Testis (tissue), 3 donors: ENCODE measurements around the gene RSPH3. TPM values are rescaled to one million over a fixed set of nuclear protein-coding genes. Genes with fewer than 3 reads are reported as not detected.
"Not testable (repeated sequence)": the region's sequence is repeated elsewhere in the genome, so short reads cannot be mapped to it uniquely, and the experiment has no call there.

Experiments used
- DNase-seq: peaks from one replicate; pipeline ENCODE4 v3.0.0-alpha.2; 2019
- H3K27ac ChIP-seq, 2 donors: fragments of 200-600 bp; sonication (generic); one replicate each; pipeline ENCODE4 v1.5.1; 2019
- H3K27me3 ChIP-seq: fragments of 200-600 bp; sonication (generic); one replicate; pipeline ENCODE4 v1.5.1; 2019
- H3K36me3 ChIP-seq: fragments of 200-600 bp; sonication (generic); one replicate; pipeline ENCODE4 v1.5.1; 2017; ENCODE audit warnings: low read depth; ENCODE audit errors: missing control alignments
- H3K4me1 ChIP-seq: fragments of 200-600 bp; sonication (generic); one replicate; pipeline ENCODE4 v1.5.1; 2019
- H3K4me3 ChIP-seq, 2 donors: fragments of 200-600 bp; sonication (generic); one replicate each; pipeline ENCODE4 v1.5.1; 2017 to 2019
- H3K9me3 ChIP-seq: fragments of 200-600 bp; sonication (generic); one replicate; pipeline ENCODE4 v1.5.1; 2017
- CTCF ChIP-seq, 3 experiments: fragments of 450-650 bp in 2 of 3; fragments of 200-600 bp in 1 of 3; sonication (generic) in 1 of 3; IDR thresholded peaks; one replicate each; pipeline ENCODE4 v1.5.1; 2016 to 2019; ENCODE audit warnings: antibody characterized with exemption in 3 of 3, mild to moderate bottlenecking in 2 of 3, moderate library complexity in 1 of 3
- POLR2A ChIP-seq: fragments of 450-650 bp; IDR thresholded peaks from one replicate; pipeline ENCODE4 v1.6.1; 2017; ENCODE audit warnings: antibody characterized with exemption, mild to moderate bottlenecking, moderate library complexity
- WGBS, 2 donors: methylation state at CpG; one replicate each; pipeline ENCODE4 v1.1.5; 2018; 5-methylcytosine and 5-hydroxymethylcytosine counted together
- intact Hi-C: fragments of 100-400 bp; cut with DNase I; formaldehyde crosslinking; loops from one replicate; pipeline ENCODE4 v1.15.1; 2023; ENCODE audit warnings: low total_unique reads
- polyA plus RNA-seq: library from polyadenylated mRNA; stranded (reverse); fragments of 350-450 nt; fragmentation: Illumina TruSeq; extraction: RNeasy Lipid Tissue Mini Kit (QIAGEN cat#74804); gene quantifications from one replicate; pipeline ENCODE4 v1.2.3, GENCODE V29; 2014; ENCODE audit warnings: low read depth, low replicate concordance; ENCODE audit not compliant: insufficient read depth
- total RNA-seq, 2 donors: library from RNA; depleted of rRNA; stranded (reverse); fragments of >200 nt; gene quantifications; one replicate each; pipeline ENCODE4 v1.2.3, GENCODE V29; 2016

Gene RSPH3
- total and polyA plus RNA-seq, 3 donors from 2014 or later, result 15.7 to 41.9 (median 23.6) TPM

GRCh38 chr6:158991017-158991723, 8.8 kb downstream of the RSPH3 start:
- H3K27me3 ChIP-seq, result no peaks in the 10 kb centered on the region
- DNase-seq, result no peak
- 90 to 96% methylated on average over 2 of the region's 2 CpGs for whole genome bisulfite sequencing, 2 donors
- no peaks in the 10 kb centered on the region for H3K36me3 ChIP-seq
- H3K27ac ChIP-seq, result no peak overlapping the region
- H3K9me3 ChIP-seq, result no peaks in the 10 kb centered on the region
- no peak overlapping the region for H3K4me3 ChIP-seq
- intact Hi-C loops, result no loop called here
- no peaks in the 10 kb centered on the region for H3K4me1 ChIP-seq
- TF ChIP-seq POLR2A, result no peak
- no peak for TF ChIP-seq CTCF (IDR thresholded peaks at IDR 0.05)

- intact Hi-C loops, H3K27ac ChIP-seq, H3K27me3 ChIP-seq, H3K4me1 ChIP-seq, H3K4me3 ChIP-seq, H3K36me3 ChIP-seq, DNase-seq, H3K9me3 ChIP-seq: not testable (repeated sequence)
- 86 to 98% methylated on average over 2 of the region's 2 CpGs for WGBS, 2 donors
Measured at GRCh38 chr6:158989711-158990110, 10.3 kb downstream of the RSPH3 start.

GRCh38 chr6:158988477-158988876, 11.5 kb downstream of the RSPH3 start:
- TF ChIP-seq POLR2A, result no peak
- no peak for TF ChIP-seq CTCF (IDR thresholded peaks at IDR 0.05)
- H3K27ac ChIP-seq, result no peak overlapping the region
- no peaks in the 10 kb centered on the region for H3K4me1 ChIP-seq
- WGBS, 2 donors, result 100% methylated on average over 1 of the region's 1 CpG
- H3K9me3 ChIP-seq, result no peaks in the 10 kb centered on the region
- no peaks in the 10 kb centered on the region for H3K27me3 ChIP-seq
- no peaks in the 10 kb centered on the region for H3K36me3 ChIP-seq
- no peak overlapping the region for H3K4me3 ChIP-seq
- intact Hi-C loops, result no loop called here
- DNase-seq, result no peak

- no peak for DNase-seq
- intact Hi-C loops, result no loop called here
- no peak for TF ChIP-seq CTCF (IDR thresholded peaks at IDR 0.05)
- TF ChIP-seq POLR2A, result no peak
- no peaks in the 10 kb centered on the region for H3K27me3 ChIP-seq
- 94 to 95% methylated on average over 1 of the region's 1 CpG for WGBS, 2 donors
- H3K4me1 ChIP-seq, result no peaks in the 10 kb centered on the region
- no peak overlapping the region for H3K27ac ChIP-seq
- no peak overlapping the region for H3K4me3 ChIP-seq
- H3K9me3 ChIP-seq, result no peaks in the 10 kb centered on the region
- H3K36me3 ChIP-seq, result no peaks in the 10 kb centered on the region
Measured at GRCh38 chr6:158987657-158988056, 12.3 kb downstream of the RSPH3 start.

GRCh38 chr6:158978757-158979156, 21.2 kb downstream of the RSPH3 start:
- Histone ChIP-seq H3K9me3 (no peaks in the 10 kb centered on the region), H3K27me3 (no peaks in the 10 kb centered on the region), H3K36me3 (no peaks in the 10 kb centered on the region), H3K4me3 (no peak overlapping the region), H3K4me1 (no peaks in the 10 kb centered on the region), H3K27ac (no peak overlapping the region)
- TF ChIP-seq POLR2A (no peak), CTCF (IDR thresholded peaks at IDR 0.05) (no peak)
- intact Hi-C loops, result no loop called here
- no peak for DNase-seq
- WGBS, 2 donors, result 97 to 98% methylated on average over 3 of the region's 3 CpGs
